ENCODE results near the gene DGKG.

DNA sequence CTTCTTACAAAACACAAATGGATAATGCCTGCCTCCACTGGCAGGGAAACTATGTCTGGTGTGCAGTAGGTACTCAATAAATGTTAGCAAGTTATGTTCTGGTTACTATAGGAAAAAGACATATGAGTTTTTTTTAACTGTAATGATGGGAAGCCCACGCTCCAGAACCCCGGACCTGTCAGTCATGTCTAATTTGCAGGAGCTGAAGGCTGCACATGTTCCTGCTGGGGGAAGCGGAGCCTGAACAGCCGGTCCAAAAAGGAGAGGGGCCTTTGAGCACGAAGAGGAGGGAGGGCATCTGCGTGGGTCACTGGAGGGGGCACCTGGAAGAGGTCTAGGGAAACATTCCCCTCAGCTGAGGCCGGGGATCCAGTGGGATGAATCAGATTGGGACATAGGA lies 113.2 kb downstream of the DGKG start:
- TF ChIP-seq, protein P1, sequence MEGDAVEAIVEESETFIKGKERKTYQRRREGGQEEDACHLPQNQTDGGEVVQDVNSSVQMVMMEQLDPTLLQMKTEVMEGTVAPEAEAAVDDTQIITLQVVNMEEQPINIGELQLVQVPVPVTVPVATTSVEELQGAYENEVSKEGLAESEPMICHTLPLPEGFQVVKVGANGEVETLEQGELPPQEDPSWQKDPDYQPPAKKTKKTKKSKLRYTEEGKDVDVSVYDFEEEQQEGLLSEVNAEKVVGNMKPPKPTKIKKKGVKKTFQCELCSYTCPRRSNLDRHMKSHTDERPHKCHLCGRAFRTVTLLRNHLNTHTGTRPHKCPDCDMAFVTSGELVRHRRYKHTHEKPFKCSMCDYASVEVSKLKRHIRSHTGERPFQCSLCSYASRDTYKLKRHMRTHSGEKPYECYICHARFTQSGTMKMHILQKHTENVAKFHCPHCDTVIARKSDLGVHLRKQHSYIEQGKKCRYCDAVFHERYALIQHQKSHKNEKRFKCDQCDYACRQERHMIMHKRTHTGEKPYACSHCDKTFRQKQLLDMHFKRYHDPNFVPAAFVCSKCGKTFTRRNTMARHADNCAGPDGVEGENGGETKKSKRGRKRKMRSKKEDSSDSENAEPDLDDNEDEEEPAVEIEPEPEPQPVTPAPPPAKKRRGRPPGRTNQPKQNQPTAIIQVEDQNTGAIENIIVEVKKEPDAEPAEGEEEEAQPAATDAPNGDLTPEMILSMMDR (conservative IDR thresholded peaks at IDR 0.05; ENCODE audit: low read length): no peak
- TF ChIP-seq EZH2phosphoT487 (IDR thresholded peaks at IDR 0.05; ENCODE audit: borderline replicate concordance): no peak
